ENCODE data around the gene C9orf78. TPM values are rescaled to one million over a fixed set of nuclear protein-coding genes. Genes with fewer than 3 reads are reported as not detected.
A peak's percentile ranks its signal among the peaks of the same experiment; 100 is the strongest.

The C9orf78 gene
- total RNA-seq, 1 experiment from 2014 or later = 49.9 TPM

DNA sequence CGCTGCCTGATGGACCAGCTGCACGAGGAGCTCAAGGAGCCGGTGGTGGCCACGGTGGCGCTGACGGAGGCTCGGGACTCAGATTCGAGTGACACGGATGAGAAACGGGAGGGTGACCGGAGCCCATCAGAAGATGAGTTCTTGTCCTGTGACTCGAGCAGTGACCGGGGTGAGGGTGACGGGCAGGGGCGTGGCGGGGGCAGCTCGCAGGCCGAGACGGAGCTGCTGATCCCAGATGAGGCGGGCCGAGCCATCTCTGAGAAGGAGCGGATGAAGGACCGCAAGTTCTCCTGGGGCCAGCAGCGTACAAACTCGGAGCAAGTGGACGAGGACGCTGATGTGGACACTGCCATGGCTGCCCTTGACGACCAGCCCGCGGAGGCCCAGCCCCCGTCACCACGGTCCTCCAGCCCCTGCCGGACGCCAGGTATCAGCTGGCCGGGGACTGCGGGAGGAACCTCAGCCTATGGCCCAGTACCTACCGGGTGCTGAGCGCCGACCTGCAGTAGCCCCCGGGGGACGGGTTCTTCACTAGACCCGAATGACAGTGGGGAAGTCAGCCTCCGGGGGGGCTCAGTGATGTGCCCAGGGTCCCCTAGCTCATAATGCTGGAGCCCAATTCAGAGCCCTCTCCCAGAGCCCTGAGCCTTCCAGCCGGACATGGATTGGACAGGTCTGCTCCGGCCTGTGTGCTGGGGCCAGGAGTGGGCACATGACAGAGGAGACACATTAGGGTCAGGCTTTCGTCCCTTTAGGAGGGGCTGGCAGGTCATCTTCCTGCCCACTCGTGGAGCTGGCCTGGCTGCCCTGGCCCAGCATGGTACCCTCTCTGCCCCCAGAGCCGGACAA is 33.2 kb upstream of the C9orf78 start:
- no peak for DNase-seq (ENCODE audit: low read depth)

DNA sequence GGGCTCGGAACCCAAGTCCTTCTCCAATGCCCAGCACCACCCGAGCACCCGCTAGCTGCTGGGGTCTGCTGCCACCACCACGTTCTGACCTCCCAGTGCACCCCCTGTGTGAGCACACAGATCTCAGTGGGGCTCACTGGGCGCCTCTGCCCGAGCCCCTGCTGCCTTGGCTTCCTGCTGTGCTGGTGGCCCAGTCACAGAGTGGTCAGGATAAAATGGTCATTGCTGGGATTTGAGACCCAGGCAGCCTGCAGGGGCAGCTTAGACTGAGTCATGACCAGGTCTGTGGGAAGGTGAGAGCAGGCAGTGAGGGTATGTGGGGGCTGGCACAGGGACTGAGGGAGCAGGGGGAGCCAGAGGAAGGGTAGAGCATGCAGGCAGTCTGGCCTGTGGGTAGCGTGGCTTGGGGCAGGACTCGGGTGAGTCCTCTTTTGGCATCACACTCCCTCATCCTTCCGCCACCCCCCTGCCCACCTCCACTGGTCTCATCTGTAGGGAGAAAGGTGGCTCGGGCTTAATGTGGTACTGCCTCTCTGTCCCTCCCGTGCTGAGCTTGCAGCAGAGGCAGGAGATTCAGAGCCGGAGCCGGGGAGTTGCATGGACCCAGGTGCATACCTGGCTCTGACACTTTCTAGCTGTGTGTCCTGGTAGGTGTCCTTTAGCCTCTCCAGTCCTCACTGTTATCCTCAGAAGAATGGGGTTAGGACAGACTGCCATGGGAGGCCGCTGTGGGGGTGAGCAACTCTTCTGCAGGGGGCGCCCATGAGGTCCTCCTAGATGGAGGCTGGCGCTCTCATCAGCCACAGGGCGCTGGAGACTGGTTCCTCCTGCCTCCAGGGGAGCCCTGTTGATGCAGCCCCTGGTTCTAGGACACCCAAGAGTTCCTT is 32.3 kb upstream of the C9orf78 start:
- no peak for DNase-seq (ENCODE audit: low read depth)

DNA sequence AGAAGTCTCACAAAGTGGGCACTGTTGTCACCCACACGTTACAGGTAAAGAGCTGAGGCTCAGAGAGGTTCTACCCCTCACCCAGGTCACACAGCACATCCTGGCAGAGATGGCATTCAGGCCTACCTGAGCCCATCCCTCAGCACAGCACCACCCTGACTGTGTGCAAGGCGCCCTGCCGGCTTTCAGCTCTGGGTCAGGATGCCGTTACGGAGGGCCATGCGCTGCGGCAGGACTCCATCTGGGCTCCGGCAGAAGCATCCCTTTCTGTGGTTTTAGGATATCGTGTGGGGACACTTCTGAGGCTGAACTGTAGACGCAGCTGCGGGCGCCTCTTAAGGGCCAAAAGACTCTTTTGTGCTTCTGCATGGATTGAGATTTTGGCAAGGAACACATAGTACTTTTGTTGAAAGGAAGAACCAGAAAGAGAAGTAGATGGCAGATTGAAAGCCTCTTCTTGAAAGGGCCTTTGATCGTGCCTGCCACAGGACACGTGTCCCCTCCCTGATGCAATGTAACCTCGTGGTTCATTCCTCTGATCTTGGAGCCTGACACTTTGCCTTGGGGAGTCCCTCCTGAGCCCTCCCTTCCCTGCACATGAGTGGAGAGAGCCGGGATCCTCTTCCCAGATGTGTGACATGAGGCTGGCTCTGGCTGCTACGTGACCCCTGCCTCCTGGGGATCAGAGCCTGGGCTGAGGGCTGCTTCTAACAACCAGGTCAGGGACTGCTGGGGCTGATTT is 31.5 kb upstream of the C9orf78 start:
- DNase-seq (ENCODE audit: low read depth) = no peak

DNA sequence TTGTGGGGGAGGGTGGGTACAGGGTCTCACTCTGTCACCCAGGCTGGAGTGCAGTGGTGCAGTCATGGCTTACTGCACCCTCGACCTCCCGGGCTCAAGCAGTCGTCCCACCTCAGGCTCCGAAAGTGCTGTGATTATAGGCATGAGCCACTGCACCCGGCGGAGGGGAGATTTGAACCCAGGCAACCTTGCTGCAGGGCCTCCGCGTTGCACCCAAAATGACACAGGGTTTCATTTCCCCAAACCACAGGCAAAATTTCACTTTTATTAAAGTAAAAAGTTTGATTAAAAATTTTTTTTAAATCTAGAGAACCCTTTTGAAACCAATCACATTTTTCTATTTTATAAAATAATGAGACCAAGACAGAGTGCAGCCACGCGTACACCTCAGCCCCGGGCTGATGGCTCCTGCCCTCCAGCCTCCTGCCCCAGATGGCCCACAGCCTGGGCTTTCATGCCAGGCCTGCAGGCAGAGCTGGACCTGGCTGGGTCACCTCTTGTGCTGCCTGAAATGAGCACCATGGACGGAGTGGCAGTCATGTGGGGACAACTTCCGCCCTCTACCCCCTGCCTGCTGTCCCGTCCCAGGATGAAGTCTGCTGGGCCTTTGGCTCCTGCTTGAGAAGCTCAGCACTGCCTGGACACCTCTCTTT is 30.7 kb upstream of the C9orf78 start:
- DNase-seq (ENCODE audit: low read depth) = no peak

DNA sequence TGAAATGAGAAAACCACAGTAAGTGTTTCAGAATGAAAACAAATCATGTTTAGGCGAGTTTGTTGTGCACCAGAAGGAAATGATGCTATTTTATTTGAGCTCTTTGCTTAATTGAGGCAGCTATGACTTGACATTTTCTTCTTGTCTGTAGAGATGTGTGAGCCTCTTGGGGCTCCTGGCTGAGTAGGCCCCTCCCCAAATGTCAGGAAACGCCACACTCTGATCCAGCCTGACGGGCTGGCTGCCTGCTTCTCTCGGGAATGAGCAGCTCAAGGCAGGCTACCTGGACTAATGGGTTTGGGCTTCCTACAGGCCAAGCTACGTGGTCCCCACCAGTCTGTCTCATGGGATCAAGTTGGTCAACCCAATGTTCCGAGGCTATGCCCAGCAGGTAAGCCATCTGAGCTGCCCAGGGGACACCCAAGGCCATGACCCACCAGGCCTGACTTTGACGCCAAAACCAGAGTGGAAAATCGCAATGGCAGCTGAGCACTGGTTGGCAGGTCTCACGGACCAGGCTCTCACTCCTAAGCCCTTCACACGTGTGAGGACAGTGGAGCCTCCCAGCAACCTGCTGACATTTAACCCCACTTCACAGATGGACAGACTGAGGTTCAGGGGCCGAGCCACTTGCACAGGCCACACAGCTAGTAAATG is 30.0 kb upstream of the C9orf78 start:
- DNase-seq (ENCODE audit: low read depth) = no peak

DNA sequence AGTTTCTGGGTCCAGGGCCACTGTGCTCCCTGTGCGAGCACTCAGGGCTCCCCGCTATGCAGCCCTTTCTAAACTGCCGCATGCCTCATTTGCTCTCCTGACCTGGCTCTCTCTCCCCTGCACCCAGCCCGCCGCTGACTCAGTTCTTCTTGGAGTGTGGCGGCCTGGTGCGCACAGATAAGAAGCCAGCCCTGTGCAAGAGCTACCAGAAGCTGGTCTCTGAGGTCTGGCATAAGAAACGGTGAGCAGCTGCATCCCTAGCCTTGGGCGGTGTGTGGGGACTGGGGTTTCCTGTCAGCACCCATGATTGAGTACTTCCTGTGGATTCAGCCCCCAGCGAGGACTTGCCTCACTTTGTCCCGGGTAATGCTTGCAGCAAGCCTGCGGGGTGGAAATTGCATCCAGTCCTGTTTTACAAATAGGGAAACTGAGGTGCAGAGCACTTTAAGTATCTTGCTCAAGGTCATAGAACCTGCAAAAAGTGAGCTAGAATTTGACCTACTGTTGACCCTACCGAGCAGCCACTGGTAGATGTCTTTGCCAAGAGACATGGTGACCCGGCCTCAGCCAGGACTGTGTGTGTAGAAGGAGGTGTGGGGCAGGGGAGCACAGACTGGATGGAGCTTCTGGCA is 28.1 kb upstream of the C9orf78 start:
- peak; percentile 100 for DNase-seq (ENCODE audit: low read depth)

DNA sequence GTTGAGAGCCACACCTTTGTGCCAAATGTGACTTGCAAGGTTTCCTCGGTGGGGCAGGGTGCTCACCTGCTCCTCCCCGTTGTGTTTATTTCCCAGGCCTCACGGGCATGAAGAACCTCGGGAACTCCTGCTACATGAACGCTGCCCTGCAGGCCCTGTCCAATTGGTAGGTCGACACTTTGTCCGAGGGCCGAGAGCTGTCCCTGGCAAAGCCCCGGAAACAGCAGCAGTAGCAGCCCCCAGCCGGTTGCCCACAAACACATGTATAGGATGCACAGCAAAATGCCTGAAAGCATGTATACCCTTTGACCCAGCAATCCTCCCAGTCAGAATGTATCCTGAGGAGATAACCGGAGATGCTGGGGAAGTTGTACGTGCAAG is 26.4 kb upstream of the C9orf78 start:
- DNase-seq (ENCODE audit: low read depth) = no peak

DNA sequence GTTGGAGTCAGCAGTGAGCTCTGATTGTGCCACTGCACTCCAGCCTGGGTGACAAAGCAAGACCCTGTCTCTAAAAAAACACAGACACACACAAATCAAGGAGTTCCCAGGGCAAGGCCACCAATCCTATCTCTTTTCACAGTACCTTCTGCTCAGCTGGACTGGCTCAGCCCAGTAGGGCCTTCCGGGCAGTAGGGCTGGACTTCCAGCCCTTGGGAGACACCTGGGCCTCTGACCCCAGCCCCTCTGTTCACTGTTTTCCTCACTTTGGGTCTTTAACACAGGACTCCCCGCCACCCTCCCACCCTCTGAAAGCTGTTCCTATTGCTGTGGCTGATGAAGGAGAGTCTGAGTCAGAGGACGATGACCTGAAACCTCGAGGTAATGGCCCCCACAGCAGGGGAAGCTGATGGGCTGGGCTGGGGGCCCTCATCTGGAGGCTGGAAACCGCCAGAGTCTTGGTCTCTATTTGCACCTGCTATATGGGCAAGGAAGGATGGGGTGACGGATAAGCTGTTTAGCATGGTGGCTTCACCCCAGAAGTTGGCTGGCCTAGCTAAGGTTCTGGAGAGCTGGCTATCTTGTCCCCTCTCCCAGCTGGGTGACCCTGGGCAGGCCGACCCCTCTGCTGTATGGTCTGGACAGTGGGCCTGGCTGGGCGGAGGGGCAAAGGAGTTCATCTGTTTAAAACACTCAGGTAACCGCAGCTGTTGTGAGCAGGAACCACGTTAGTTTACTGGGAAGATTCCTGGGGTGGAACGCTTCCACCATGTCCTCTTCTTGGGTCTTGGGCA is 25.8 kb upstream of the C9orf78 start:
- DNase-seq (ENCODE audit: low read depth) = no peak

DNA sequence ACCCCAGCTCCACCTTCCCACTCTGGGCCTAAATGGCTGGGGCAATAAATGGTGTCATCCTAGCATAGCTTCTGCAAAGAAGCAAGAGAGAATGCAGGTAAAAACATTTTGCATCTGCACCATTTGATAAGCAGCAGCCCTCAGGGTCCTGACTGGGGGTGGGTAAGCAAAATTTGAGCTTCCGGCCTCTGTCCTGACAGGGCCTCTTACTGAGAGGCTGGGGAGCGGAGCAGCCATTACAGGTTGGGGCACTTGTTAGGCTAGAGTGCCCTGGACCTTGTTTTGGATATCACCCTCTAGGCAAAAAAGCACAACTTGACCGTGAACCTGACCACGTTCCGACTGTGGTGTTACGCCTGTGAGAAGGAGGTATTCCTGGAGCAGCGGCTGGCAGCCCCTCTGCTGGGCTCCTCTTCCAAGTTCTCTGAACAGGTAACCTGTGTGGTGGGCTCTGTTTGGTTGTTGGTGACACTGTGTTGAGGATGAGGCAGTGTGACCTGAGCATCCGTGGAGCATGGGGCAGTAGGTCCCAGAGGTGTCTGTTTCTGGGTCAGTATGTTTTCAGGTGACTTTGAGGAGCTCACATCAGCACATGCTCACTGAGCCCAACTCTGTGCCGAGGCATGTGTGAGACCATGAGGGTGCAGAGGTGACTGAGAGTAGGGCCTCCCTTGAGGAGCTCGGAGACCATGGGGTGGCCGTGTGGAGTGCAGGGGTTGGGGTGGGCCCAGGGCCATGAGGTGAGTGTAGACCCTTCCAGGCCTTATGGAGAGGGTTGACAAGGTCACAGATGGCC is 23.3 kb upstream of the C9orf78 start:
- no peak for DNase-seq (ENCODE audit: low read depth)

DNA sequence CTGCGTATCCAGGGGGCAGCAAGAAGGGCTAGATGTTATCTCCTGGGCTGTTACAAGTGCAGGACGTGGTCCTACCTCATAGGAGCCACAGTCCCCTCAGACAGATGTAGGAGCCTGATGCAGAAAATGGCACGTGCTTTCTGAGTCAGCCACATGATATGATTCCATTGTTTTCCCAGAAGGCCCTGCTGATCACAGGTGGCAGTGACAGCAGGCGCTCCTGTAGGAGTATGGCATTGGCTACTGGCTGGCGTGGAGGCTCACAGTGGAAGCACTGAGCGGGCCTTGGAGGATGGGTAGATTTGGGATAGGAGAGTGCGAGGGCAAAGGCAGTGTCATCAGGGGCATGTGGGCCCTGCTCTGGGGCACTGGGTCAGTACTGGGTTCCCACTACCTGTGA is 22.1 kb upstream of the C9orf78 start:
- DNase-seq (ENCODE audit: low read depth) = no peak

DNA sequence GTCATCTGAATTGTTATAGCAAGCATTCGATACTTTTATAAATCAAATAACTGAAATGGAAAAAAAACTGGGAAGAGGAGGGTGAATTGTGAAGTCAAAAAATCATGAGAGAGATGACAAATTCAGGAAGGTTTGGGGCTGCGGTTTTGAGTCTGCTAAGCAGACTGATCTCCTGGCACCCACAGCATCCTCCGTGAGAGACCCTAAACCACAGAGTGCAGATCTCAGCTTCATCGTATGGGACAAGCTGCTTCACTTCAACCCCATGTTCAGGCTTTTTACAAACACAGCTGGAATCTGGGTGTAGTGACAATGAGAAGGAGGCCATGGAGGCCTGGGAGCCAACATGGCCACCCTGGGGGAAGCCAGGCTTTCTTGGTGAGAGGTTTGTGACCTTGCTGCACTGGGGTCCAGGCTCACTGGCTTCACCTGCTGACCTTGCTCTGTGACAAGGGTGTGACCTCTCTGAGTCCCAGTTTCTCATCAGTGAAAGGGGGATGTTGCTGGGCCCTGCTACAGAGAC is 19.6 kb upstream of the C9orf78 start:
- no peak for DNase-seq (ENCODE audit: low read depth)

DNA sequence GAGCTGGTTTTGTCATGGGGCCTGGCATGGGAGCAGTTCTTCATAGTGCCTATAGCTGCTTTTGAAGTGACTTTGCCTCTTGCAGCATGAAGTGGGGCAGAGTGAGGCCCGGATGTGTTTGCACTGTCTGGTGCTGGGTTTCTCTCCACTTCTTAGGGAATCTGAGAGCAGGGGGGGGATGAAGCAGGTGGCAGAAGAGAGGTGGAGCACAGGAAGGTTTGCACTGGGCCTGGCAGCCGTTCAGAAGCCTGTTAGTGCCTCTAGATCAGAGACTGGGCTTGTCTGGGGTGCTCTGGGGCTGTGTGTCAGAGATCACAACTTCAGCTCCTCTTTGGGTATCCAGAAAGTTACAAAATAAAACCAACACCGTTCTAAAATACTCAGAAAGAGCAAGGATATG is 18.5 kb upstream of the C9orf78 start:
- no peak for DNase-seq (ENCODE audit: low read depth)

DNA sequence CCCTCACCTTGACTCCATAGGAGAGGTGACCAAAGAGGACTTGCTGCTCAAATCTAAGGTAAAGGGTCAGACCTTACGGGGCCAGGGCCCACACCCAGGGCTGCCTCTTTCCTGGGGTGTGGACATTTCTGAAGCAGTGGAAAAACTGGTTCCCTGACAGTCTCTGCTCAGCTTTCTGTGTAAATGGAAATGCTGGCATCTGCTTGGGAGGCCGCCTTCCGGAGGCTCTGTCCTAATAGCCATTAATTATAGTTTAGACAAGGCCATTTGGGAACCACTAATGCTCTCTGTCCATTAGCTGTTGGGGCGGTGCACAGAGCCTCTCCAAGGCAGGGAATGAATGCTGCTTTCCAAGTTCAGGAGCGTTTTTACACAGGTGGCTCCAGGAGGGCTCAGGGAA is 17.5 kb upstream of the C9orf78 start:
- DNase-seq (ENCODE audit: low read depth) = no peak

DNA sequence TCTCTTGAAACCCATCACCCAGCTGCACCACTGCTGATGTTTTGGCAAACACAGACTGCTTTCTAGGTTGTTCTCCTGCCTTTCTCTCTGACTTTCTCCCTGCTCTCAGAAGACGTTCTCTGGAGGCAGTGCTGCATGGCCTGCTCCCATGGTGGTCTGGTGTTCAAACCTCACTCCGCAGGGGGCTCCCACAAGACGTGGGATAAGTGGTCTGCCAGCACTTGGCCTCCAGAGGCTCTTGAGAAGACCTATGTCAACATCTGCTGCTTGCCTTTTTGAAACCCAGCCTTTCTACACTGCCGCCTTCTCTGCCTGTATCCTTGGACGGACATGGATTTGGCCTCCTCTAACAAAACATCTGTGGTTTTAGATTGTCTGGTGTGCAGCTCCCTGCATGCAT is 16.7 kb upstream of the C9orf78 start:
- DNase-seq (ENCODE audit: low read depth) = no peak

DNA sequence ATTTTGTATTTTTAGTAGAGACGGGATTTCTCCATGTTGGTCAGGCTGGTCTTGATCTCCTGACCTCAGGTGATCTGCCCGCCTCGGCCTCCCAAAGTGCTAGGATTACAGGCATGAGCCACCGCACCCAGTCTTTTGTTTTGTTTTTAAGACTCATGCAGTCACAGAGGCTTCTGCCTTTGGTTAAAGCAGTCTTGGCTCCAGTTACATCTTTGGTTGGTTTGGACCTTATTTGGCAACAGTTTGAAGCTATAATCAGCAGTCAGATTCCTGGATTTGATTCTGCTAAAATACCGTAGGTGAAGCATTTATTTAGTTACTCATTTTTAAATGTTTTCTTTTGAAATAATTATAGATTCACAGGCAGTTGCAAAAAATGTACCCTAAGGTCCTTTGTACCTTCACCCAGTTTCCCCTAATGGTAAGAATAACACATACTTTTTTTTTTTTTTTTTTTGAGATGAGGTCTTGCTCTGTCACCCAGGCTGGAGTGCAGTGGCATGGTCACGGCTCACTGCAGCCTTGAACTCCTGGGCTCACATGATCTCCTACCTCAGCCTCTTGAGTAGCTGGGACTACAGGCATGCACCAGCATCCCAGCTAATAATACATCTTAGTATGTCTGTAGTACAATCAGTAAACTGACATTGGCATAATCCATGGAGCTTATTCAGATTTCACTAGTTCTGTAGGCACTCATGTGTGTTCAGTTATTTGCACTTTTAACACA is 15.9 kb upstream of the C9orf78 start:
- no peak for DNase-seq (ENCODE audit: low read depth)

DNA sequence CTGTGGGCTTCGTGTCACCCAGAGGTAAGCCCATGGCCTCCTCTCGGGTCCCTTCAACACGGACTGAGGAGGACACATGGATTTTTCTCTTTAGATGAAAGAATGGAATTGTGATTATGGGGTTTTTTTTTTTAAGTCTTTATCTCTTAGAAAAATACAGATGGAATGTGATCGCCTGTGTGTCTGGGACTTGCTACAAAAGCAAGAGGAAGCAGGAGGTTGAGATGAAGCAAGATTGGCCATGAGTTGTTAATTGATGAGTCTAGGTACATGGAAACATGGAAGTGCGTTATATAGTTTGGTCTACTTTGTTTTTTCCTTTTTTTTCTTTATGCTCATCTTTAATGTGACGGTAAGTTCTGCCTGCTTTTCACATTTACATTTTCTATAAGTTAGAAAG is 14.8 kb upstream of the C9orf78 start:
- DNase-seq (ENCODE audit: low read depth) = no peak

DNA sequence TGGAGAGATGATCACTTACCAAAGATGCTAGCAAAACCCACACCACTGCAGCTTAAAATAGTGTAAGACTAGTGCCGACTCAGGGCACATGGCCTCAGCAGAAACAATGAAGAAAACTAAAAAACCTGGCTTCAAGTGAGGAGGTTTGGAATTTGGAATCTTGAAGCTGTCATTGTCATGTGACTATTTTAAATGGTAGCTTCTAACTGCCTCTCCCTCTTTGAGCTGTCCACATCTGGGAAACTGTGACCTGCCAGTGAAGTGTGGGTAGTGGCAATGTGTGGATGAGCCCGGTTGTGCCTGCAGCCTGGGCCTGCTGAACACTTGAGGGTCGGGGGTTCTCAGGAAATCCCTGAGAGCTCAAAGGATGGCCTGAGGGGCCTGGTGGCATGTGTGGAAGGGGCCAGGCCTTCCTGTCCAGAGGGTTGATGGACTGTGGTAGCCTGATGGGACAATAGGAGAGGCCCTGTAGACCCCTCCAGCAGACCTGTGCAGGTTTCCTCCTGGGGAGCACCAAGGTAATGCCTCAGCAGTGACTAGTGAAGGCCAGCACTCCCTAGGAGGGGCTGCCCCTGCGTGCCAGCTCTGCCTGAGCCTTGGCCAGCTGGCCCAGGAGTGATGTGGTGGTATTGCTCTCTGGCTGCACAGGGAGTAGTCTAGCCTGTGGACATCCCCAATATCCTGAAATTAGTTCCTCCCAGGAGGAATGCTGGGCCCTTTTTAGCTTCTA is 13.8 kb upstream of the C9orf78 start:
- DNase-seq (ENCODE audit: low read depth) = no peak
